ENCODE measurements around the gene CFAP61. TPM values are rescaled to one million over a fixed set of nuclear protein-coding genes. Genes with fewer than 3 reads are reported as not detected.
"Not testable (repeated sequence)": the region's sequence is repeated elsewhere in the genome, so short reads cannot be mapped to it uniquely, and the experiment has no call there.

CFAP61 gene
- polyA plus RNA-seq, 4 donors = 2.6 to 4.0 (median 3.3) TPM

DNA sequence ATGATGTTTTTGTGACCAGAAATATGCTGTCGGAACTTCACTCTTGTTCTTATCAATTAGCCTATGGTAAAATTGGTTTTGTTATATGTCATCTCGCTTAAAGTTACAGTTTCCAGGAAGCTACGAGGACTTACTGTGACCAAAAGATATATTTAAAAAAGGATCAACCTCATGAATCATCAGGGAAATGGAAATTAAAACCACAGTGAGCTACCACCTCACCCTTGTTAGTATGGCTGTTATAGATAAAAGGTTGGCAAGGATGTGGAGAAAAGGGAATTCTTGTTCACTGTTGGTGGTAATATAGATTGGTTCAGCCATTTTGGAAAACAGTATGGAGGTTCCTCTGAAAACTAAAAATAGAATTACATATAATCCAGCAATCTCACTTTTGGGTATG, 301.2 kb downstream of the CFAP61 start:
- no peak for DNase-seq (ENCODE audit: low read depth in 4 of 4, low spot score in 3 of 4)

DNA sequence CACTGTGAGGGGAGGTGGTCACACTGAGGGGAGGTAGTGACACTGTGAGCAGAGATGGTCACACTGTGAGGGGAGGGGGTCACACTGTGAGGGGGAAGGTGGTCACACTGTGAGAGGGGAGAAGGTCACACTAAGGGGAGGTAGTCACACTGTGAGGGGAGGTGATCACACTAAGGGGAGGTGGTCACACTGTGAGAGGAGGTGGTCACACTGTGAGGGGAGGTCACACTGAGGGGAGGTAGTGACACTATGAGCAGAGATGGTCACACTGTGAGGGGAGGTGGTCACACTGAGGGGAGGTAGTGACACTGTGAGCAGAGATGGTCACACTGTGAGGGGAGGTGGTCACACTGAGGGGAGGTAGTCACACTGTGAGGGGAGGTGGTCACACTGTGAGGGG, 303.2 kb downstream of the CFAP61 start:
- DNase-seq (ENCODE audit: low read depth in 4 of 4, low spot score in 3 of 4) = not testable (repeated sequence)

DNA sequence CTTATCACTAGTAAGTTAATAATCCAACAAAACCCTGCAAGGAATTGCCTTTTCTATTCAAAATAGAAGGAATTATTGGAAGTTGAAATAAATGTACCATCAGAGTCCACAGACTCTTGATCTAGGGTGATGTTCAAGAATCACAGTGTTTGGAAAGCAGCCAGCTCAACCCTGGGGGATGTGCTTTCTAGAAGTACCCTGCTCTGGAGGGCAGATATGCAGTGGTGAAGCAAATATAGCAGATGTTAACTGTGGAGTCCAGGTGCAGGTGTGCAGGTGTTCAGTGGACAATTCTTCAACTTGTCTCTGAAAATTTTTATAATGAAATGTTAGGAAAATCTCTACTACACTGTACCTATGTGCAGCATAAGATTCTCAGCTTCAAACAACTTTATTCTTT, 306.5 kb downstream of the CFAP61 start:
- DNase-seq (ENCODE audit: low read depth in 4 of 4, low spot score in 3 of 4) = no peak

DNA sequence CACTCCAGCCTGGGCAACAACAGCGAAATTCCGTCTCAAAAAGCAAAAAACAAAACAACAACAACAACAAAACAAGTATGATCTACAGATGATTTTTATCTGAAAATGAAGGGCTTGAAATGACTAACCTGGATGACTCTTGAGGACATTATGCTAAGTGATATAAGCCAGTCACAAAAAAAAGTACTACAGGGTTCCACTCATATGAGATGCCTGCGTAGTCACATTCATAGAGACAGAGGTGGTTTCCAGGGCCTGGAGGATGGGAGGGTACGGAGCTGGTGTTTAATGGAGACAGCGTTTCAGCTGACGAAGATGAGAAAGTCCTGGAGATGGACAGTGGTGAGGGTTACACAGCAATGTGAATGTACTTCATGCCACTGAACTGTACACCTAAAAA, 307.3 kb downstream of the CFAP61 start:
- DNase-seq (ENCODE audit: low read depth in 4 of 4, low spot score in 3 of 4) = no peak

DNA sequence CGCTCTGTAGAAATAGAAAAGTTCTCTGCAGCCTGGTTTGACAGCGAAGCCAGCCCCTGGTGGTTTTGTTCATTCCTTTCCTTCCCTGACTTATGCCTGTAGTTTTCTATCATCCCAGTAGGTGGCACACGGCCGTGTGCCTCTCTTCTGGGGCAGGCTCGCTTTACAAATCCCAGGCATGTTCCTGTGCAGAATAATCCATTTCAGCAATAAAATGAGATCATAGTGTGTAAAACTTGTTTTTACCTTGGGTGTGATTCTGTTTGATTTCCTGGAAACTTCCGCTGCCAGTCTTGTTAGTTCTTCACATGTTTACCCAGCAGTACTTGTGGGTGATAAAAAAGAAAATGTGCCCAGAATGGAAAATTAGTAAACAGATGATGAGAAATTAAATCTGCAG, 308.1 kb downstream of the CFAP61 start:
- DNase-seq (ENCODE audit: low read depth in 4 of 4, low spot score in 3 of 4) = peak in 2 of 4 donors; percentile 47 to 56

DNA sequence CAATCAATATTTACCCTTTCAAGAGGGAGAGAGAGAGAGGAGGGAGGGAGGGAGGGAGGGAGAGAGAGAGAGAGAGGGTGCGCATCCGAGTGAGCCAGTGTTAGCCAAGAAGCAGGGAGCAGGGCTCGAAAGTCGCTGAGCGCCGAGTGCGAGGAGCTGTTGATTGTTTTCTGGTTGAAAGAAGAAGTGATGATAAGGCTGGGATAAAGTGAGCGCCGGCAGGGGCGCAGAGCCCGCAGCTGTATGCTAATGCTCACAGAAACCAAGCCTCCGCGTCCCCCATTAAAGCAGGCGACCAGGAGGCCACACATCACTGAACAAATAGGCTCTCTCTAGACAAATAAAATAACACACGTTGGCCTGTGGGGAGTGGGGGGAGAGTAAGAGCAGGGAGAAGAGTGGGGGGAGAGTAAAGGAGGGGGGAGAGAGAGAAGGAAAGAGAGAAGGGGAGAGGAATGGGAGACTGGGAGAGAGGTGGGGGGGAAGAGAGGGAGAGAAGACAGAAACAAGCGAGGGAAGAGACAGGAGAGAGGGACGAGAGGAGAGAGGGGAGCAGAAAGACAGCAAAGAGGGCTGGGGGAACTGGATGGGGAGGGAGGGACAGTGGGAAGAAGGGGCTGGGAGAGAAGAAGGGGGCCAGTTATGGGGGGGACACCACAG, 310.6 kb downstream of the CFAP61 start:
- DNase-seq (ENCODE audit: low read depth in 4 of 4, low spot score in 3 of 4) = no peak

DNA sequence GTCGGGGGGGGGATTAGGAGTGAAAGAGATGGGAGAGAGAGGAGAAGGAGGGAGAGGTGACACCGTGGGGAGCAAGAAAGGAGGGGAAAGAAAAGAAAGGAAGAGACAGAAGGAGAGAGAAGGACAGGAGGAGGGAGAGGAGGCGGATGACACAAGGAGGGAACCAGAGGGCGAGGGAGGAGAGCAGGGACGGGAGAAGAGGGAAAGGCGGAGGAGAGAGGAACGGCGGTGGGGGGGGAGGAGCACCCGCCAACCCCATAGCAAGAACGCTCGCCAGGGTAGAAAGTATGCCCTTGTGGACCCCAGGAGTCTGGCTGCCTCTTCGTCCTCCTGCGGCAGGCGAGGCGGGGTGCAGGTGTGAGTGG, 311.1 kb downstream of the CFAP61 start:
- DNase-seq (ENCODE audit: low read depth in 4 of 4, low spot score in 3 of 4) = no peak

DNA sequence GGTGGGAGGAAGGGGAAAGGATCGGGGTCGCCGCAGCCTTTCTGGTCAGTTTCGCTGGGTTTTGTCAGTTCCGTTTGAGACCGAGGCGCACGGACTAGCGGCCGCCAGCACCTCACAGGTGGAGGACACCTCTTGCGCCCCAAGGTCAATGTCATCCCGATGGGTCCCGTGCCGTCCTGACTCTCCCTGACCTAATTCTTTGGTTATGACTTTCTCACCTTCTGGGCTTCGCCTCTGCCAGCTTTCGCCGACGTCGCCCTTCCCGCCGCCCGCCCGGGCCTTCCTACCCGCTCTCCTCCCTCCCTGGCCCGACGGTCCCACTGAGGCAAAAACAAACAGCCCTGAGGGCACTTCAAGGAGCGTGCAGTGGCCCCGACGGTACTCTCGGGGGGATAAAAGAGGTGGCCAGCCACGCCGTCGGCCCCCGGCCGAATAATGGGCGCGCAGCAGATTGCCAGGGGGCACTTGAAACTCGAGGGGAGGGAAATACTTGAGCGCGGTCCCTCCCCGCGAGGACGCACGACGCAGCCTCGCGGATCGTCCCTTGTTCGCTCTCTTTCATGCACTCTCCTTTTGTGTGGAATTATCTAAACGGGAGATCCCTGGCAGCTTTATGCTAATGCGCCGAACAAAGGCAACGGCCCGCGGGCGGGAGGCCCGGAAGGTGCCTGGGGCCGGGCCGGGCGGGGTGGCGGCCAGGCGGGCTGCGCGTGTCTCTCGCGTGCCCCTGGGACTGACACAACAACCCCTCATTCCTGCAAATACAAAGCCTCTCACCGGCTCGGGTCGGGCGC, 311.7 kb downstream of the CFAP61 start:
- DNase-seq (ENCODE audit: low read depth in 4 of 4, low spot score in 3 of 4) = no peak

DNA sequence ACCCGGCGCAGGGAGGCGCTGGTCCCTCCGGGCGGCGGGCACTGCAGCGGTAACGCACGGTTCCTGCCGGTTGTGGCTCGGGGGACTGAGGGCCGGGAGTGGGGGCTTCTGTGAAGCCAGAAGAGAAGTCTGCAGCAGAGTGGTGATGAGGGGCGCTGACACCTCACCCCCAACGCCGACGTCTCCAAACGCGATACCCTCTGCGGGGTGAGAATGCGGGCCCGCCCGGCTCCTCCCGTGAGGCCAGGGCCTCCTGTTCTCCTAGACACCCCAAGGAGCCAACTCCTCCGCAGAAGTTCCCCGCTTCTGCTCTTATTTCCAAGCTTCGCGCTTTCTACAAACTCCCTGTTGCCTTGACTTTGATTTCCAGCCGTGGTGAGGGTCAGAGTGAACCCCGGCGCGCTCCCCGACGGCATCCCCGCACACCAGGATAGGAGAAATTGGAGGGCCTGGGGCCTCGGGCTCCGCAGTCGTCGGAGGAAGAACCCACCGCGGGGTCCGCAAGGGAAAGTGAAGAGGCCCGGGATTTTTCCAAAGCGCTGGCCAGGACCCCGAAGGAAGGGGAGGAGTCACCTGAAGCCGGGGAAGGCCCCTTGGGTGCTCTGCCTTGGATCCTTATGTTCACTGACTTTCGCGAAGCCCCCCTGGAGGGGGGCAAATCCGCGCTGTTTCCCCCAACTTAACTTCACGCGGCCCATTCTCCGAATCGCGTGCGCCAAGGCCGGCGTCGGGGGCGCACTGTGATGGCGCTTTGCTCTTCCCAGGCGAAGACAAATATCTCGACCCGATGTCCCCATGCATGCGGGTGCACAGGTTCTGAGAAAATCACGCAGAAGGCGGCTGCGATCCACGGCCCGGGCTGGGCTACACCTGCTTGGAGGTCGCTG, 312.5 kb downstream of the CFAP61 start:
- no peak for DNase-seq (ENCODE audit: low read depth in 4 of 4, low spot score in 3 of 4)

DNA sequence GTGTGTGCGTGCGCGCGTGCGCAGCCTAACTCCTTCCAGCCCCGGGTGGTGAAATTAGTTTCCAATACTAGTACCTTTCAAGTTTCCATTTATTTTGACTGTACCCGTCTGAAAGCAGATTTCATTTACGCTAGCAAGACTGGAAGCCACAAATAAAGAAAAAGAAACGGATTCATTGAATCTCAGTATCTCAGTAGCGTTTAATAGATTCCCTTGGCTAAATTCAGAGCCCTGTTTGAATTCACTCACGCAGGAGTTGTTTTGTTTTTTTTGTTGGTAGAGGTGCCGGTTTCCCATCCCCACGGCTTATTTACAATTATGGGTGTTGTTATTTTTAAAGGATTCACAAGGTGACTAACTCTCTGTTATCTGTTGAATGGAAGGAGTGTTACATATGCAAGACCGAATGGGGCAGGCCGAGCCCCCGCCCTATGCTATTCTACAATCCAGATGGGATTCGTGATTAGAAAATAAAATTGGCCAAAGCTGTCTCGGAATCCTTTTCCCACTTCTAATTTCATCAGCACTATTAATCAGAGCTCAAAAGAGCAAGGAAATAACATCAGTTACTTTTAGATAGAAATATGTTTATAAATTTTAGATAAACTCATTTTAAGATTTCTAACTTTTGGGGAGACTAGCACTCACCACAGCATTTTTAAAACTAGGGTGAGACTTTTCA, 313.3 kb downstream of the CFAP61 start:
- DNase-seq (ENCODE audit: low read depth in 4 of 4, low spot score in 3 of 4) = no peak

DNA sequence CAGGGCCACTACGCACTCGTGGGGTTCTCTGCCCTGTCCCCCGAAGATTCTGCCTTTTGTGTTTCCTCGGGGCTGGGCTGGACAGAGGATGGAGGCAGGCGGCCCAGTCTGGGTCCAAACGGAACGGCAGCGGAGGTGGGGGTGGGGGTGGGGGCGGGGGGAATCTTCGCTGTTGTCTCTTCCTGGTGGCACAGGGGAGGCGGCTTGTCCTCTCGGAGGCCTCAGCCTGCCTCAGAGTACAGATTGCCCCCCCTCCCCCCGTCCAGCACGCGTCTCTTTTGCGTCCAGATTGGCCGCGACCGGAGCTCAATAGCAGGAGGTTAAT, 314.2 kb downstream of the CFAP61 start:
- no peak for DNase-seq (ENCODE audit: low read depth in 4 of 4, low spot score in 3 of 4)

DNA sequence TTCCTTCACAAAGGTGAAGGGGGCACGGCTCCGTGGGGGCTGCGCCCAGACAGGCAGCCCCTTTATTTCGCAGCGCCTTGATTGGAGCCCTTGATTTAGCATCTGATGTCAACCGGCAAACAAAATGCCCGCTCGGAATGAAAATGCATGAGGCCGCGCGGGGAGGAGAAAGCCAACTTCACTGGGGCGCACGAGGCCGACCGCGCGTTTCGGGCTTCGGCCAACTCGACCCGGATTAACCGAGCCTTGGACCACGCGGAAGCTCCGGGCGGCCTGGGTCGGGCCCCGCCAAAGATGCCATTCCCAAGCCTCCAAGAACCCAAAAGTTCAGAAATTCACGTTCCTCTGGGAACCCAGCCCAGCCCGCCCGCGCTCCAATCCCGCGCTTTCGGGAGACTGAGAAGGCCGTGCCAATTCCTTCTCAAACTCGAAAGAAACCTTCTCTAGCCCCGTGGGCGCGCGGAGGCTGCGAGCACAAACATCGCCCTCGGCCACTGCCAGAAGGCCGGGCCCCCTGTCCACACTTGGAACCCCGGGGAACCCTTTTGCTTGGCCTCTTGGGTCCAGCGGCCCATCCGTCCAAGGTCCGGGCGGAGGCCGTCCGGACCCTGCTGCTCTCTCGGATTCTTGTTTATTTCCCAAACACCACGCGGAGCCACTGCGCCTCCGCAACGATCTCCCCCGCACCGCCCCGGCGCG, 314.7 kb downstream of the CFAP61 start:
- DNase-seq (ENCODE audit: low read depth in 4 of 4, low spot score in 3 of 4) = no peak

DNA sequence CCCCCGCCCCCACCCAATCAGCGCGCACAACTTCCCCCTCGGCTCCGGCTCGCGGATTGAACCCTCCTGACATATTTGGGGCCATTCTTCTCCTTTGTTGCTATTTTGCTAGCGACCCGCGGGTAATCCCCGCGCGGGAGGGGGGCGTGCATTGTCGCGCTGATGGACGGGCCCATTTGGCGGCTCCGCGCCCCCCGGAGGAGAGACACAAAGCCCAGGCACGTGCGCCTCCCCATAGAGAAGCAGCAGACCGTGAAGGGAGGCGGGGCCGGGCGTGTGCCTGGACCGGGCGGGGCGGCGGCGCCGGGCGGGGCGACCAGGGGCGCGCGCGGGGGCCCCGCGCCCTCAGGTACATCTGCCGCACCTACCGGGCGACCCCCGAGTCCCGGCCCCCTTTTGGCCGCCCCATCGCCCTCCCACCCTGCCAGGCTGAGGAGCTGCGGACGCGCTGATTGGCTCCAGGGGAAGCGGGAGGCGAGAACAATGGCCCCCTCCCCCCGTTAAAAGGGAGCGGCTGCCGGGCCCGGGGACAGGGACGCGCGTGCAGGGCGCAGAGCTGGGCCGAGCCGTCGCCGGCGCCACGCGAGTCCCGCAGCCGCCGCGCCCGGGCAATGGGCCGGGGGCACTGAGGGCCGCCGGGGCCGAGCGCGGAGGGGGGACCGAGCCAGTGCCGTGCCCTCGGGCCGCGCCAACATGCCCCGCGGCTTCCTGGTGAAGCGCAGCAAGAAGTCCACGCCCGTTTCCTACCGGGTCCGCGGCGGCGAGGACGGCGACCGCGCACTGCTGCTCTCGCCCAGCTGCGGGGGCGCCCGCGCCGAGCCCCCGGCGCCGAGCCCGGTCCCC, 315.5 kb downstream of the CFAP61 start, which contains the start of gene INSM1:
TSS of gene INSM1 (plus strand) at position 530 of the 843 bp plus-strand sequence. CDS start at position 694, 164 bp downstream.
- no peak for DNase-seq (ENCODE audit: low read depth in 4 of 4, low spot score in 3 of 4)

DNA sequence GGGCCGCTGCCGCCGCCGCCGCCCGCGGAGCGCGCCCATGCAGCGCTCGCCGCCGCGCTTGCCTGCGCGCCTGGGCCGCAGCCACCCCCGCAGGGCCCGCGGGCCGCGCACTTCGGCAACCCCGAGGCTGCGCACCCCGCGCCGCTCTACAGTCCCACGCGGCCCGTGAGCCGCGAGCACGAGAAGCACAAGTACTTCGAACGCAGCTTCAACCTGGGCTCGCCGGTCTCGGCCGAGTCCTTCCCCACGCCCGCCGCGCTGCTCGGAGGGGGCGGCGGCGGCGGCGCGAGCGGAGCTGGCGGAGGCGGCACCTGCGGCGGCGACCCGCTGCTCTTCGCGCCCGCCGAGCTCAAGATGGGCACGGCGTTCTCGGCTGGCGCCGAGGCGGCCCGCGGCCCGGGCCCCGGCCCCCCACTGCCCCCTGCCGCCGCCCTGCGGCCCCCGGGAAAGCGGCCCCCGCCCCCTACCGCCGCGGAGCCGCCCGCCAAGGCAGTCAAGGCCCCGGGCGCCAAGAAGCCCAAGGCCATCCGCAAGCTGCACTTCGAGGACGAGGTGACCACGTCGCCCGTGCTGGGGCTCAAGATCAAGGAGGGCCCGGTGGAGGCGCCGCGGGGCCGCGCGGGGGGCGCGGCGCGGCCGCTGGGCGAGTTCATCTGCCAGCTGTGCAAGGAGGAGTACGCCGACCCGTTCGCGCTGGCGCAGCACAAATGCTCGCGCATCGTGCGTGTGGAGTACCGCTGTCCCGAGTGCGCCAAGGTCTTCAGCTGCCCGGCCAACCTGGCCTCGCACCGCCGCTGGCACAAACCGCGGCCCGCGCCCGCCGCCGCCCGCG, 316.3 kb downstream of the CFAP61 start:
- no peak for DNase-seq (ENCODE audit: low read depth in 4 of 4, low spot score in 3 of 4)

DNA sequence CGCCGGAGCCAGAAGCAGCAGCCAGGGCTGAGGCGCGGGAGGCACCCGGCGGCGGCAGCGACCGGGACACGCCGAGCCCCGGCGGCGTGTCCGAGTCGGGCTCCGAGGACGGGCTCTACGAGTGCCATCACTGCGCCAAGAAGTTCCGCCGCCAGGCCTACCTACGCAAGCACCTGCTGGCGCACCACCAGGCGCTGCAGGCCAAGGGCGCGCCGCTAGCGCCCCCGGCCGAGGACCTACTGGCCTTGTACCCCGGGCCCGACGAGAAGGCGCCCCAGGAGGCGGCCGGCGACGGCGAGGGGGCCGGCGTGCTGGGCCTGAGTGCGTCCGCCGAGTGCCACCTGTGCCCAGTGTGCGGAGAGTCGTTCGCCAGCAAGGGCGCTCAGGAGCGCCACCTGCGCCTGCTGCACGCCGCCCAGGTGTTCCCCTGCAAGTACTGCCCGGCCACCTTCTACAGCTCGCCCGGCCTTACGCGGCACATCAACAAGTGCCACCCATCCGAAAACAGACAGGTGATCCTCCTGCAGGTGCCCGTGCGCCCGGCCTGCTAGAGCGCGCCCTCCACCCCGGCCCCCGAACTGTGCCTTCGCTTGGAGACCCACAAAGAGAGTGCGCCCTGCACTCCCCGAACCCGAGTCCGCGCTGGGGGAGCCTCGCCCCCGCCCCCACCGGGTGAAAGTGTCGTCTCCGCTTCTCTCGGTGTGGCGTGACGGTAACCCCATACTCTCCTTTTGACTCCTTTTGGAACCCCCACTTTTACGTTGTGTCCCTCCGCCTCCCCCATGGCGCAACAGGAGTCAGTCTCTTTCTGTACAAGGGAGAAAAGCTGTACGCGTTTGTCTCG, 317.1 kb downstream of the CFAP61 start:
- no peak for DNase-seq (ENCODE audit: low read depth in 4 of 4, low spot score in 3 of 4)

DNA sequence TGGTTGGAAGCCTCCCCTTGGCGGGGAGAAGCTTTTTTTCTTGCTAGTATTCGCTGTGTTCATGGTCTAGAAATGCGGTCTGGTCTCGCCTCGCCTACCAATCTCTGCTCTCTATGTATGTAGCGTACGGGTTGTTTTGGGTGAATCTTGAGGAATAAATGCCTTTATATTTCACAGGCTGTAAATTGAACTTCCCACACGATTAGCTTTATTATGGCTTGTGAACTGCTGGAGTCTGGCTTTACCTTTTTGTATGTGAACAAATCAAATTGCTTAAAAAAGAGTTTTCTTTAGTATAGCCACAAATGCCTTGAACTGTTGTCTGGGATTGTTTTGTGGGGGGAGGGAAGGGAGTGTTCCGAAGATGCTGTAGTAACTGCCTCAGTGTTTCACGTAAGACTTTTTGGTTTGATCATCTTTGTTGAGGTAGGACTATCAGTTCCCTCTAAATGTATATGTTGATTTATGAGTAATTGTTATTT, 317.8 kb downstream of the CFAP61 start:
- DNase-seq (ENCODE audit: low read depth in 4 of 4, low spot score in 3 of 4) = no peak

DNA sequence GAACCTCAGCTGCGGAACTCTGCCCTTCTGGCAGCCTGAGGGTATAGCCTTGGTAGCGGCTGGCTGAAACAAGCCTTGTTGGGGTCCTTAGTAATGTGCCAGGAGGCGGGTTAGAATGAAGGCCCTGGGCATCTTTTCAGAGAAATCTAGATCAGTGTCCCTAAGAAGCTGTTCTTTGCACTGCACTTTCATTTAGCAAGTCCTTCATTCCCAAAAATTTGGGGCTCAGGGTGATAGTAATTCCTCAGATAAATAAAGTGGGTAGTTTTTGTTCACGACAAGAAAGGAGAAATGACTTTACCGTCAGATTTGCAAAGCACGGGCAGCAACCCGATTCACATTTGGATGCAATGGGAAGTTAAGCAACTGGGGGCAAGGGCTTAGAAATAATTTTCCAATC, 318.8 kb downstream of the CFAP61 start:
- DNase-seq (ENCODE audit: low read depth in 4 of 4, low spot score in 3 of 4) = no peak

All from right renal pelvis (tissue), 4 donors.